ENCODE measurements around the gene SVOPL. TPM values are rescaled to one million over a fixed set of nuclear protein-coding genes. Genes with fewer than 3 reads are reported as not detected.
A peak's percentile ranks its signal among the peaks of the same experiment; 100 is the strongest.
"Not testable (repeated sequence)": the region's sequence is repeated elsewhere in the genome, so short reads cannot be mapped to it uniquely, and the experiment has no call there.

SVOPL gene
- polyA plus RNA-seq, 3 donors: not detected

GRCh38 chr7:138697535-138698182 lies 3.5 kb downstream of the SVOPL start:
- no peak overlapping the region for H3K4me2 ChIP-seq (replicated peaks; ENCODE audit: extremely low read depth, low read length, poor library complexity, severe bottlenecking)
- no peaks in the 10 kb centered on the region for H4K20me1 ChIP-seq (ENCODE audit: insufficient read depth, low read length)
- H3K27me3 Mint-ChIP-seq (ENCODE audit: low read depth in 3 of 3): peaks cover 0 to 2% (median 1%) of the 10 kb centered on the region in 3 donors
- H3K27me3 ChIP-seq (ENCODE audit: control insufficient read depth in 2 of 2, insufficient read depth in 2 of 2, low read length in 2 of 2): no peaks in the 10 kb centered on the region
- peaks cover 6% of the 10 kb centered on the region for H3K4me1 Mint-ChIP-seq
- intact Hi-C loops (cut with micrococcal nuclease): no loop called here
- no peak overlapping the region for H2AFZ ChIP-seq (ENCODE audit: insufficient read depth, low read depth, low read length, poor library complexity, severe bottlenecking)
- H3K36me3 ChIP-seq (replicated peaks in 1 of 2; ENCODE audit: control insufficient read depth in 1 of 2, insufficient read depth in 2 of 2, low read length in 2 of 2): no peaks in the 10 kb centered on the region
- H3K4me3 Mint-ChIP-seq: no peak overlapping the region
- H3K36me3 Mint-ChIP-seq: no peaks in the 10 kb centered on the region
- peak overlapping the region in 1 of 2 donors; percentile 14 for H3K27ac ChIP-seq (ENCODE audit: low read depth in 1 of 2, low read length in 2 of 2)
- H3K27ac Mint-ChIP-seq: peak overlapping the region in 1 of 7 donors; percentile 19
- no peak for DNase-seq
- no peak overlapping the region for H3K4me3 ChIP-seq (replicated peaks in 1 of 3; ENCODE audit: low read depth in 2 of 3, low read length in 3 of 3)
- H3K4me1 ChIP-seq (ENCODE audit: control insufficient read depth in 1 of 2, insufficient read depth in 2 of 2, low read length in 2 of 2): peaks cover 0 to 10% of the 10 kb centered on the region in 2 donors
- H3K9me3 Mint-ChIP-seq: peaks cover 0 to 10% (median 5%) of the 10 kb centered on the region in 7 donors
- TF ChIP-seq CTCF (IDR thresholded peaks at IDR 0.05): no peak
- WGBS (ENCODE audit: insufficient coverage): no CpG with 5 or more reads among the region's 2 CpGs
- H3K9ac ChIP-seq (ENCODE audit: insufficient read depth, low read length, poor library complexity, severe bottlenecking): no peak overlapping the region
- no peaks in the 10 kb centered on the region for H3K79me2 ChIP-seq (ENCODE audit: insufficient read depth, low read length)
- H3K9me3 ChIP-seq (replicated peaks in 1 of 2; ENCODE audit: control insufficient read depth in 1 of 2, insufficient read depth in 1 of 2, low read length in 2 of 2): peaks cover 5% of the 10 kb centered on the region in 2 donors

- H3K9ac ChIP-seq (ENCODE audit: insufficient read depth, low read length, poor library complexity, severe bottlenecking); H4K20me1 ChIP-seq (ENCODE audit: insufficient read depth, low read length); H2AFZ ChIP-seq (ENCODE audit: insufficient read depth, low read depth, low read length, poor library complexity, severe bottlenecking); H3K4me1 Mint-ChIP-seq; H3K4me3 Mint-ChIP-seq; intact Hi-C loops (cut with micrococcal nuclease); H3K4me1 ChIP-seq (ENCODE audit: control insufficient read depth in 1 of 2, insufficient read depth in 2 of 2, low read length in 2 of 2); H3K36me3 ChIP-seq (replicated peaks in 1 of 2; ENCODE audit: control insufficient read depth in 1 of 2, insufficient read depth in 2 of 2, low read length in 2 of 2); H3K4me3 ChIP-seq (replicated peaks in 1 of 3; ENCODE audit: low read depth in 2 of 3, low read length in 3 of 3); H3K27me3 ChIP-seq (ENCODE audit: control insufficient read depth in 2 of 2, insufficient read depth in 2 of 2, low read length in 2 of 2); H3K27ac Mint-ChIP-seq; H3K79me2 ChIP-seq (ENCODE audit: insufficient read depth, low read length); H3K27ac ChIP-seq (ENCODE audit: low read depth in 1 of 2, low read length in 2 of 2); H3K27me3 Mint-ChIP-seq (ENCODE audit: low read depth in 3 of 3); H3K9me3 ChIP-seq (replicated peaks in 1 of 2; ENCODE audit: control insufficient read depth in 1 of 2, insufficient read depth in 1 of 2, low read length in 2 of 2); H3K36me3 Mint-ChIP-seq; DNase-seq; H3K4me2 ChIP-seq (replicated peaks; ENCODE audit: extremely low read depth, low read length, poor library complexity, severe bottlenecking): not testable (repeated sequence)
- WGBS (ENCODE audit: insufficient coverage): 100% methylated on average over 8 of the region's 9 CpGs
- H3K9me3 Mint-ChIP-seq: peaks cover 0 to 10% (median 5%) of the 10 kb centered on the region in 7 donors
These were observed 5.4 kb downstream of the SVOPL start for GRCh38 chr7:138695776-138696175.

Measured in CD14-positive monocyte (primary cell).